ENCODE results near the gene IFRD2. TPM values are rescaled to one million over a fixed set of nuclear protein-coding genes. Genes with fewer than 3 reads are reported as not detected.
"Not testable (repeated sequence)": the region's sequence is repeated elsewhere in the genome, so short reads cannot be mapped to it uniquely, and the experiment has no call there.

The IFRD2 gene
- total RNA-seq, 2 donors from 2014 or later: 56.6 to 70.9 TPM

GRCh38 chr3:50287262-50287661, 5.0 kb downstream of the IFRD2 start:
- no peaks in the 10 kb centered on the region for H3K9me3 ChIP-seq (ENCODE audit: control insufficient read depth, low read length)

DNA sequence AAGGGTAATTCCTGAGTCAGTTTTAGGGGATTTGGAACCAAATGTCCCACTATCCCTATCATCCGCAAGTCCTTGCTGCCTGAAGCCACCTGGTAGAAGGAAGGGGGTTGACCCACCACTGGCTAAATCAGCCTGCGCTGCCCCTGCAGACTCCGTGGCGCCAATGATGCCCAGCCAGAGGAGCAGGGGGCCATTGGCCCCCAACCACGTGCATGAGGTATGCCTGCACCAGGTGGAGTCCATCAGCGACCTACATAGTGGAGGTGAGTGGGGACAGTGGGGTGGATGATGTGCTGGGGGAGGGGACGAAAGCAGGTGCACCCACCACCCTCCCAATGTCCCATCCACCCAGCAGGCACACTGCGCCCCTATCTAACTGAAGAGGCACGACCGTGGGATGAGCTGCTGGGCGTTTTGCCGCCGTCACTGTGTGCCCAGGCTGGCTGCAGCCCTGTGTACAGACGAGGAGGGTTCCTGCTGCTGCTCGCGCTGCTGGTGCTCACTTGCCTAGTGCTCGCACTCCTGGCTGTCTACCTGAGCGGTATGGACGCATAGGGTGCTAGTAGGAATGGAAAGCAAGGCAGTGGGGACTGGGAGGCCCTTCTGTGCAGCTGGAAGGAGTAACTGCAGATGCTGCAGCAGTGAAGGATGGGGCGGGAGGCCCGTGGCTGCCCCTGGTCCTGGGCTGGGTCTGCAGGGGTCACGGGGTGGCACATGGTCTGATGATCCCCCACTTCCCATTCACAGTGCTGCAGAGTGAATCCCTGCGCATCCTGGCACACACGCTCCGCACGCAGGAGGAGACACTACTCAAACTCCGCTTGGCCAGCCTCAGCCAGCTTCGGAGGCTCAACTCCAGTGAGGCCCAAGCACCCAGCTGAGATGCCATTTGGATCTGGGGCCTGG, 5.7 kb downstream of the IFRD2 start:
- Histone ChIP-seq H3K36me3 (ENCODE audit: control insufficient read depth, insufficient read depth, low read length) (peaks cover 29% of the 10 kb centered on the region), H3K27me3 (ENCODE audit: control insufficient read depth, insufficient read depth, low read length, poor library complexity, severe bottlenecking) (no peaks in the 10 kb centered on the region), H3K4me1 (ENCODE audit: control insufficient read depth, insufficient read depth, low read length) (no peaks in the 10 kb centered on the region), H3K4me3 (ENCODE audit: low read length) (no peak overlapping the region), H3K9ac (ENCODE audit: extremely low read depth, low read length, poor library complexity, severe bottlenecking) (no peak overlapping the region), H3K9me3 (ENCODE audit: control insufficient read depth, low read length) (no peaks in the 10 kb centered on the region), H3K27ac (ENCODE audit: low read depth, low read length) (no peak overlapping the region)
- H3K4me1 Mint-ChIP-seq: peaks cover 5% of the 10 kb centered on the region
- no peak overlapping the region for H3K4me3 Mint-ChIP-seq
- H3K27me3 Mint-ChIP-seq (ENCODE audit: insufficient read depth): peaks cover 4% of the 10 kb centered on the region
- peak; percentile 36 for DNase-seq
- WGBS, 2 experiments (ENCODE audit: insufficient coverage in 1 of 2, insufficient read length in 1 of 2): 95 to 100% methylated on average over 12 to 27 of the region's 28 CpGs
- H3K36me3 Mint-ChIP-seq (ENCODE audit: low read depth): peaks cover 30% of the 10 kb centered on the region
- no peaks in the 10 kb centered on the region for H3K9me3 Mint-ChIP-seq
- TF ChIP-seq, protein P1, sequence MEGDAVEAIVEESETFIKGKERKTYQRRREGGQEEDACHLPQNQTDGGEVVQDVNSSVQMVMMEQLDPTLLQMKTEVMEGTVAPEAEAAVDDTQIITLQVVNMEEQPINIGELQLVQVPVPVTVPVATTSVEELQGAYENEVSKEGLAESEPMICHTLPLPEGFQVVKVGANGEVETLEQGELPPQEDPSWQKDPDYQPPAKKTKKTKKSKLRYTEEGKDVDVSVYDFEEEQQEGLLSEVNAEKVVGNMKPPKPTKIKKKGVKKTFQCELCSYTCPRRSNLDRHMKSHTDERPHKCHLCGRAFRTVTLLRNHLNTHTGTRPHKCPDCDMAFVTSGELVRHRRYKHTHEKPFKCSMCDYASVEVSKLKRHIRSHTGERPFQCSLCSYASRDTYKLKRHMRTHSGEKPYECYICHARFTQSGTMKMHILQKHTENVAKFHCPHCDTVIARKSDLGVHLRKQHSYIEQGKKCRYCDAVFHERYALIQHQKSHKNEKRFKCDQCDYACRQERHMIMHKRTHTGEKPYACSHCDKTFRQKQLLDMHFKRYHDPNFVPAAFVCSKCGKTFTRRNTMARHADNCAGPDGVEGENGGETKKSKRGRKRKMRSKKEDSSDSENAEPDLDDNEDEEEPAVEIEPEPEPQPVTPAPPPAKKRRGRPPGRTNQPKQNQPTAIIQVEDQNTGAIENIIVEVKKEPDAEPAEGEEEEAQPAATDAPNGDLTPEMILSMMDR (conservative IDR thresholded peaks at IDR 0.05): no peak
- H3K27ac Mint-ChIP-seq: no peak overlapping the region

More at GRCh38 chr3:50287262-50287661, 5.0 kb downstream of the IFRD2 start:
- H3K4me3 ChIP-seq (ENCODE audit: low read length): no peak overlapping the region
- Mint-ChIP-seq H3K4me3 (no peak overlapping the region), H3K9me3 (no peaks in the 10 kb centered on the region), H3K36me3 (ENCODE audit: low read depth) (peaks cover 30% of the 10 kb centered on the region), H3K27ac (no peak overlapping the region), H3K27me3 (ENCODE audit: insufficient read depth) (peaks cover 1% of the 10 kb centered on the region), H3K4me1 (peaks cover 5% of the 10 kb centered on the region)
- H3K36me3 ChIP-seq (ENCODE audit: control insufficient read depth, insufficient read depth, low read length): peaks cover 29% of the 10 kb centered on the region
- no peak overlapping the region for H3K27ac ChIP-seq (ENCODE audit: low read depth, low read length)
- no peaks in the 10 kb centered on the region for H3K27me3 ChIP-seq (ENCODE audit: control insufficient read depth, insufficient read depth, low read length, poor library complexity, severe bottlenecking)
- H3K4me1 ChIP-seq (ENCODE audit: control insufficient read depth, insufficient read depth, low read length): no peaks in the 10 kb centered on the region
- TF ChIP-seq, protein P1 (conservative IDR thresholded peaks at IDR 0.05): no peak
- H3K9ac ChIP-seq (ENCODE audit: extremely low read depth, low read length, poor library complexity, severe bottlenecking): no peak overlapping the region
- no peak for DNase-seq
- WGBS, 2 experiments (ENCODE audit: insufficient coverage in 1 of 2, insufficient read length in 1 of 2): 86 to 98% methylated on average over 1 of the region's 1 CpG

GRCh38 chr3:50284121-50284520, 8.1 kb downstream of the IFRD2 start:
- H3K27me3 Mint-ChIP-seq (ENCODE audit: insufficient read depth); H3K4me1 Mint-ChIP-seq; H3K9ac ChIP-seq (ENCODE audit: extremely low read depth, low read length, poor library complexity, severe bottlenecking); H3K9me3 ChIP-seq (ENCODE audit: control insufficient read depth, low read length); H3K4me3 ChIP-seq (ENCODE audit: low read length); H3K9me3 Mint-ChIP-seq; H3K4me1 ChIP-seq (ENCODE audit: control insufficient read depth, insufficient read depth, low read length); H3K27ac Mint-ChIP-seq; DNase-seq; H3K27ac ChIP-seq (ENCODE audit: low read depth, low read length); H3K27me3 ChIP-seq (ENCODE audit: control insufficient read depth, insufficient read depth, low read length, poor library complexity, severe bottlenecking); H3K4me3 Mint-ChIP-seq: not testable (repeated sequence)
- H3K36me3 ChIP-seq (ENCODE audit: control insufficient read depth, insufficient read depth, low read length): peaks cover 20% of the 10 kb centered on the region
- WGBS, 2 experiments (ENCODE audit: insufficient coverage in 1 of 2, insufficient read length in 1 of 2): 94 to 97% methylated on average over 2 to 5 of the region's 6 CpGs
- H3K36me3 Mint-ChIP-seq (ENCODE audit: low read depth): peaks cover 14% of the 10 kb centered on the region
